NCI-H1436 (cell line): Measurements from ENCODE around the gene POLR3E.
"Not testable (repeated sequence)": the region's sequence is repeated elsewhere in the genome, so short reads cannot be mapped to it uniquely, and the experiment has no call there.

ENCODE experiments used
- DNase-seq: peaks from one replicate; lab custom pipeline; 2025; lab: John Stamatoyannopoulos, UW

POLR3E gene

GRCh38 chr16:22366371-22366770 lies 69.2 kb downstream of the POLR3E start:
- no peak for DNase-seq

GRCh38 chr16:22366889-22367288 lies 69.7 kb downstream of the POLR3E start:
- DNase-seq: no peak

- DNase-seq: not testable (repeated sequence)
Observed at GRCh38 chr16:22368200-22368826, 71.1 kb downstream of the POLR3E start.

GRCh38 chr16:22369221-22369811 lies 72.1 kb downstream of the POLR3E start:
- DNase-seq: no peak

- DNase-seq: no peak
Observed at GRCh38 chr16:22370038-22370820, 73.0 kb downstream of the POLR3E start.

- DNase-seq: no peak
Observed at GRCh38 chr16:22372882-22373661, 75.9 kb downstream of the POLR3E start.

- DNase-seq: no peak
Observed at GRCh38 chr16:22373662-22374310, 76.6 kb downstream of the POLR3E start.

- DNase-seq: peak; percentile 96
Observed at GRCh38 chr16:22374311-22375116, 77.3 kb downstream of the POLR3E start, which contains the start of gene CDR2. Gene CDR2, minus strand, starts transcription at chr16:22374619. Its CDS starts 310 bp downstream, at chr16:22374309.

GRCh38 chr16:22375117-22375962 lies 78.1 kb downstream of the POLR3E start:
- DNase-seq: no peak

- DNase-seq: no peak
Observed at GRCh38 chr16:22375963-22376640, 78.9 kb downstream of the POLR3E start.

GRCh38 chr16:22379656-22380055 lies 82.4 kb downstream of the POLR3E start:
- no peak for DNase-seq

GRCh38 chr16:22380529-22380928 lies 83.3 kb downstream of the POLR3E start:
- no peak for DNase-seq

GRCh38 chr16:22381392-22381791 lies 84.2 kb downstream of the POLR3E start:
- DNase-seq: no peak

GRCh38 chr16:22383827-22384226 lies 86.6 kb downstream of the POLR3E start:
- DNase-seq: no peak
